ENCODE results near the gene MGST3.
"Not testable (repeated sequence)": the region's sequence is repeated elsewhere in the genome, so short reads cannot be mapped to it uniquely, and the experiment has no call there.

MGST3 gene

DNA sequence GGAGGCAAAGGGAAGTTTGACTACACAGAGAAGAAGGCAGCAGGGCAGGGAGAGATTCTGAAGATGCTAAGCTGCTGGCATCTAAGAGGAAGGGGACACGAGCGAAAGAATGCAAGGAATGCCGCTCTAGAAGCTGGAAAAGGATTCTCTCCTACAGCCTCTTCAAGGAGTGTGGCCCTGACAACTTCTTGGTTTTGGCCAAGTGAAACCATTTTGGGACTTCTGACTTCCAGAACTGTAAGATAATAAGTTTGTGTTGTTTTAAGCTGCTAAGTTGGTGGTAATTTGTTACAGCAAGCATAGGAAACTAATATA lies 28.5 kb downstream of the MGST3 start:
- DNase-seq: no peak

DNA sequence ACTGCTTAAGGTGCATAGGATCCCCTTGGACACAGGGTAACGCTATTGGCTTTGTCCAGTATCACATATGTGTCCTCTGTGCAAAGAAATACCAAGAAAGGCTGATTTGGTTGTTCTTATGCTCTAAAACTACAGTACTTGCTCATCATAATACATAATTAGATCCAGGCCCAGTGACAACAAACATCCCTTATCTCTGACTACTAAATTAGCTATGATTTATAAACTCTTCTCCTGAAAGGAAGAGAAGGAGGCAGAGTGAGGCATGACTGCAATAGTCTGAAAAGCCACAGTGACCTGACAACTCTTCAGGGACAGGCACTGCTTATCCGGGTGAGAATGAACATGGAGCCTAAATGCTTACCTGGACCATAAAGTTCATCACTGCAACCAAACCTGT lies 30.7 kb downstream of the MGST3 start:
- DNase-seq: no peak

DNA sequence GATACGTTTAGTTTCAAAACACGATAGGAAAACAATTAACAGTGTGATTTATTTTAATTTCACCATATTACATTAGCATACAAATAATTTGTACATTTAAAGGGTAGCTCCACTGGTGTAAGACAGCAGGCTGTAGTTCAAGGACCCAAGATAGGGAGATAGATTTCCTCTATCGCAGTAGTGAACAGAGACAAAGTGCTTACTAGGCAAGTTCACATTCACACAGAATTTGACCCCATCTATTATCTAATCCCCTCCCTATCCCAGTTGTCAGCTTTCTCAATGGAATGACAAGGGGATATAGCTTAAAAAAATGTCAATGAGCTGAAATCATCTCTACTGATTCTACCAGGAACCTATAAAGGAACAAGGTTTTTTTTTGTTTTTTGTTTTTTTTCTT lies 31.2 kb downstream of the MGST3 start:
- no peak for DNase-seq

DNA sequence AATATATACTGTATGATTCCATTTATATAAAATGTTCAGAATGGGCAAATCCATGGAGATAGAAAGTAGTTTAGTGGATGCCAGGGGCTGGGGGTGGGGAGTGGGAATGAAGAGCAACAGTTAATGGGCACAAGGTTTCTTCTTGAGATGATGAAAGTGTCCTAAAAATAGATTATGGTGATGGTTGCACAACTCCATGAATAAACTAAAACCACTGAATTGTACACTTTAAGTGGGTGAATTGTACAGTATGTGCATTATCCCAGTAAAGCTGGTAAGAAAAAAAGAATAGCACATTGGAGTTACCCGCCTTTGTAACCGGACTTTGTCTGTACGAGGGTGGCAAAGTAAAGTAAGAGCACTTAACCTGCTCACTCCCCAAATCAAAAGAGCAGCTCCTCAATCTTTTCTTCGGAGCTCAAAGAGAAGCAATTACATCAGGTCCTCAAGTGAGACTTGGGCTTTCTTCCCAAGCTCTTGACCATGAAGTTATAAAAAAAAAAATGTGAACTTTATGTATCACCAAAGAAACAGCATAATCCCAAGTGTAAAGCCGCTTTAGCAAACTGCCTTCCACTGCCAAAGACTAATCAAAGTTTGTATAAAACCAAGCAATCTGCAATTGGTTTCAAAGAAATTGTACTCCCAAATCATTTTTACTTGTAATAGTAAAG lies 35.3 kb downstream of the MGST3 start:
- DNase-seq: no peak

DNA sequence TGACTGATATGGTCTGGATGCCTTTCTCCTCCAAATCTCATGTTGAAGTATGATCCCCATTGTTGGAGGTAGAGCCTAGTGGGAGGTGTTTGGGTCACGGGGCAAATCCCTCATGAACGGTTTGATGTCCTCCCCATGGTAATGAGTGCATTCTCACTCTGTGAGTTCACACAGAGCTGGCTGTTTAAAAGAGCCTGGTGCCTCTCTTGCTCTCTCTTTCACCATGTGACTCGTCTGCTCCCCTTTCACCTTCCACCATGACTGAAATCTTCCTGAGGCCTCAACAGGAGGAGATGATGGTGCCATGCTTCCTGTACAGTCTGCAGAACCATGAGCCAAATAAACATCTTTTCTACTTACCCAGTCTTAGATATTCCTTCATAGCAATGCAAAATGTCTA lies 37.1 kb downstream of the MGST3 start:
- no peak for DNase-seq

DNA sequence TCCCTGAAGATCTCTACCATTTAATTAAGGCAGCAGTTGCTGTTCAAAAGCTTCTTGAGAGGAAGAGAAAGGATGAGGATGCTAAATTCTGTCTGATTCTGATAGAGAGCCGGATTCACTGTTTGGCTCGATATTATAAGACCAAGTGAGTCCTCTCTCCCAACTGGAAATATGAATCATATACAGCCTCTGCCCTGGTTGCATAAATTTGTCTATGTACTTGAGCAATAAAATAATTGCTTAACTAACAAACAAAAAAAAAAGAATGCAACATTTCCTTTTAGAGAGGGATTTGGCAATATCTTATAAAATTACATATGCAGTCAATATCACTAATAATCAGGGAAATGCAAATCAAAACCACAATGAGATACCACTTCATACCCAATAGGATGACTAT lies 40.5 kb downstream of the MGST3 start:
- DNase-seq: no peak

DNA sequence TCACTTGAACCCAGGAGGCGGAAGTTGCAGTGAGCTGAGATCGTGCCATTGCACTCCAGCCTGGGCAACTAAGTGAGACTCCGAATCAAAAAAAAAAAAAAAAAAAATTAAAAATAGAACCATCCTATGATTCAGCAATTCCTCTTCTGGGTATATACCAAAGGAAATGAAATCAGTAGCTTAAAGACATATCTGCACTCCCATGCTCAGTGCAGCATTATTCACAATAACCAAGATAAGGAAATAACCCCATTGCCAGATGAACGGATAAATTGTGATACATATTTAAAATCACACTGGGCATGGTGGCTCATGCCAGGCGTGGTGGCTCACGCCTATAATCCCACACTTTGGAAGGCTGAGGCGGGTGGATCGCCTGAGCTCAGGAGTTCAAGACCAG lies 43.6 kb downstream of the MGST3 start:
- DNase-seq: no peak

DNA sequence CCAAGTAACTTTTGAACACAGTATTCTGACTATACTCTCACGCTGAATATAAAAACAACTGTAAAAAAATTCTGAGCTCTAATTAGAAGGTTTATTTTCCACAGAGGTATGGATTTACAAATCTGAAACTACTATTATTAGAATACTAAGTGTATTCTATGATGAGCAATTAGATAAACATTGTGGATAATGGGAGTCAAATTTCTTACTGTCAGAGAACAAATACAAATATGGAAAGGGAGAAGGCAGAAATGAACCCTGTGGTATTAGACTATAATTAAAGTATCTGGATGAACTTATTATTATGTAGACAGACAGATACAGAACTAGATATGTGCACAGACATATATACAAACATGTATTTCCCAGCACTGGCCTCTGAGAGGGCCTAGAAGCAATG lies 44.8 kb downstream of the MGST3 start:
- DNase-seq: no peak

DNA sequence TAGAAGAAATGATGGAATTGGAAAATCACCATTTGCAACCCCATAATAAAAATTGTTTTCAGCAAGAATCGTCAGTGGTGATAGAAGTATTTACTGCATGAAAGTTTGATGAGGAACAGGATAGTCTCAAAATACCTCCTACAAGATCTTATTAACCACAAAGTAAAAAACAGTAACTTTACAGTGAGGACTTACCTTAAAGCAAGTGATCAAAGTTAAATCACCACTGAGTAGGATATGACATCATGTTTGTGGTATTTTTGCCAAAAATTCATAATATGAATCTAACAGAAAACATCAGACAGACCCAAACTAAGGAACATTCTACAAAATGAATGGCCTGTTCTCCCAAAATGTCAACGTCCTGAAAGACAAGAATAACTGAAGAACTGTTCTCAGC lies 47.5 kb downstream of the MGST3 start:
- no peak for DNase-seq

DNA sequence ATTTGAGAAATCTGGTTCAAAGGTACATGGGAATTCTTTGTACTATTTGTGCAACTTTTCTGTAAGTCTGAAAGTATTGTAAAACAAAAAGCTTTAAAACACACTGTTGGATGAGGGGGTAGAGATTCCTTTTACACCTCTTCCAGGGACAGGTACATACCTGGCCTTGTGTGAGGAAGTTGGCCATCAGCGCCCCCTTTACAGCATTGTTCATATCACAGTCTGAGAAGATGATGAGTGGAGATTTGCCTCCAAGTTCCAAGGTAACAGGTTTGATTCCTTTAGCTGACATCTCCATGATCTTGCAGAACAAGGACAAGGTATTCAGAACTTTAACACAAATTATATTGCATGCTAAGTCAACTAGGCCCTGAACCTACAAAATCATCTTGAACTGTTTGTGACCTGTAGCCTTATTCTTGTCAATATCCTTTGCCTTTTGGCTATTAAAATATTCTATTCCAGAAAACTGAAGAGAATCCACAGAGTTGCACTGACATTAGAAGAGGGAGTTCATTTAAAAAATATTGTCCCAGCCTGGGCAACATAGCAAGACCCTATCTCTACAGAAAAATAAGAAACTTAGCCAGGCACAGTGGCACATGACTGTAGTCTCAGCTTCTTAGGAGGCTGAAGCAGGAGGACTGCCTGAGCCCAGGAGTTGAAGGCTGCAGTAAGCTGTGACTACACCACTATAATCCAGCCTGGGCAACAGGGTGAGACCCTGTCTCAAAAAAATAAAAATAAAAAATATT lies 48.4 kb downstream of the MGST3 start:
- DNase-seq: no peak

DNA sequence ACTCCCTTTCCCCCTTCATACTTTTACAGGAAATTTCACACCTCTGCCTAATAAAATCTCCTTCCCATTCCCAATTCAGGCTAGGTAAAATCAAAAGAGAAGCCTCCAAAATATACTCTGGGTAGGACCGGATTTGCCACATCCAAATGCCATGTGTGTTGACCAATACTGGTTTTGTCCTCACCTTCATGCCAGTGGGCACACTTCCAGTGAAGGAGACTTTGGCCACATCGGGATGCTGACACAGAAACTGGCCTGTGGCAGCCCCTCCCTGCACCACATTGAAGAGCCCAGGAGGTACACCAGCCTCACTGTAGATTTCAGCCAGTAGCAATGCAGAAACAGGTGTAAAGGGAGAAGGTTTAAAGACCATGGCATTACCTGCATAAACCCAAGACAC lies 49.3 kb downstream of the MGST3 start:
- no peak for DNase-seq

DNA sequence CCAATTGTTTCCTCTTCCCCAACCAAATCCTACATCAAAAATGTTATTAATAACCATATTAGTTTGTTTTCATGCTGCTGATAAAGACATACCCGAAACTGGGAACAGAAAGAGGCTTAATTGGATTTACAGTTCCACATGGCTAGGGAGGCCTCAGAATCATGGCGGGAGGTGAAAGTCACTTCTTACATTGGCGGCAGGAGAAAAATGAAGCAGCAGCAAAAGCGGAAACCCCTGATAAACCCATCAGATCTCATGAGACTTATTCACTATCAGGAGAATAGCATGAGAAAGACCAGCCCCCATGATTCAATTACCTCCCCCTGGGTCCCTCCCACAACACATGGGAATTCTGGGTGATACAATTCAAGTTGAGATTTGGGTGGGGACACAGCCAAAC lies 49.7 kb downstream of the MGST3 start:
- DNase-seq: not testable (repeated sequence)

DNA sequence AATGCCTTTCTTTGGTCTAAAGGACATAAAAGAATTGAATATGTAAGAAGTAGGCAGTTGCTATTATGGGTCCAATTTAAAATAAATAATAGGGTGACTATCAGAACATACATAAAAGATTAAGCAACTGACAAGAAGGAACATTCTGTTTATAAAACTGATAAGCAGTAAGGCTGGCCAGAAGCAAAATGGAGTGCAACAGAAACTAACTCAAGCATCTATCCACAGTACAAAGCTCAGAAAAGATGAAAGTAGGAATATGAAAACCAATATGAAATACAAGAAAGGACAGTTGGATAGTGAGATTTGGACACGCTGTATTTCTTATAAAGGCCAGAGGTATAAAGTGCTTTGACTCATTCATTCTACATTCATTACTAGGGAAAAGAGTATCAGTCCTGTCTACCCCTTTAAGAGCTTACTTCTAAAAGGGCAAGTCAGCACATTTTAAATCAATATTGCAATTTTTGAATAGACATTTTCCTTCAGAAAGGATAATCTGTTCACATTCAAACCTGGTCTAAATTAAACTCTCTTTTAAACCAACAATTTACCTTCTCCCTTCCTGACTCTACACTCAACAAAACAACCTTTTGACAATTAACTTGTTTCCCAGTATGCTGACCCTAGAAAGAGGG lies 52.9 kb downstream of the MGST3 start:
- no peak for DNase-seq

DNA sequence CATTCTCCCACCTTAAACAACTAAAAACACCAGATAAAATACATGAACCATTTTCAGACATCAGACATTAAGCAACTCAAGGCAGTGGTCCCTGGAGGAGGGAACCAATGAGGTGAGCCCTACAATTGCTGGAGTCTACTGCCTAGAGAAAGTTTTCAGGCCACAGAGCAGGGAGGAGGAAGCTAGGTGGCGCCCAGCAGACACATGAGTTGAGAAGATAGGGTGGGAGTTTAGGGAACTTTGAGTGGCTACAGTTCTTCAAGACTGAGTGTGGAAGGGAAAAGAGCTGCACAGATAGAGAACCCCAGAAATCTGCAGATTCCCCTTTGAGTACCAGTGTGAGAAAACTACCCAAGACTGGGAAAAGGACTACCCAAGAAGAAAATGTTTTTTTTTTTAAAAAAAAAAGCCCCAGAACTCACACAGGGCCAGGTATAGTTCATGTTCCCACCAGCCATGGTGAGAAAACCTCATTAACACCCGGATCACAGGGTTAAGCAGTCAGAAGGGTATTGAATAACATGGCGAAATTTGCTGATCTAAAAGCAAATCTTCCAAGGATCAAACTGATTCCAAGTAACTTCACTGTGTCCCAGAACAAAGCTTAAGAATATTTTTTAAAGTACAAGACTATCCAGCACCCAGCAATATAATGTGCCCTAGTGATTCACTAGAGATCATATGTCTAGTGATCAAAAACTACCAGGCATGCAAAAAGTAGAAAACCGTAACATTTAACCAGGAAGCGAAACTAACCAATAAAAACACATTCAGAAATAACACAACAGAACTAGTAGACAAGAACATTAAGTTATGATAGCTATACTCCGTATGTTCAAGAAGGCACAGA lies 55.3 kb downstream of the MGST3 start:
- DNase-seq: no peak

DNA sequence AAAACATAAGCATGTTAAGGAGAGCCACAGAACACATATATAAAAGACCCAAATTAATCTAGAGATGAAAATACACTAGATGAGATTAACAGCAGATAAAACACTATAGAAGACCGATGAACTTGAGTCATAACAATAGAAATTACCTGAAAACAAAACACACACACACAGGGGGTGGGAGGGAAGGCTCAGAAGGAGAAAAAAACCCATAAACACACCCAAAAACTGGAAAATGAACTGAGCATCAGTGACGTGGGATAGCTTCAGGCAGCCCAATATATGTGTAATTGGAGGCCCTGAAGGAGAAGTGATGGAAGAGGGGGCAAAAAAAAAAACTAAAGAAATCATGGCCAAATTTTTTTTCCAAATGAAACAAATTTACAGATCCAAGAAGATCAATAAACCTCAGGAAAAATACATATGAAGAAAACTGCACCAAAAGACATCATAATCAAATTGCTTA lies 56.0 kb downstream of the MGST3 start:
- no peak for DNase-seq

DNA sequence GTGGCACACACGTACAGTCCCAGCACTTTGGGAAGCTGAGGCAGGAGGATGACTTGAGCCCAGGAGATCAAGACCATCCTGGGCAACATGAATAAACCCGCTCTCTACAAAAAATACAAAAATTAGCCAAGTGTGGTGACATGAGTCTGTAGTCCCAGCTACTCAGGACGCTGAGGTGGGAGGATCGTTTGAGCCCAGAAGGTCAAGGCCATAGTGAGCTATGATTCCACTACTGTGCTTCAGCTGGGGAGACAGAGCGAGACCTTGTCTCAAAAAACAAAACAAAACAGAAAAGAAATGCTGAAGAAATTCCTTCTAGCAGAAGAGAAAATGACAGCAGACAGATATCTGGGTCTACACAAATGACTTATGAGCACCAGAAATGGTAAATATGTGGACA lies 57.0 kb downstream of the MGST3 start:
- no peak for DNase-seq

DNA sequence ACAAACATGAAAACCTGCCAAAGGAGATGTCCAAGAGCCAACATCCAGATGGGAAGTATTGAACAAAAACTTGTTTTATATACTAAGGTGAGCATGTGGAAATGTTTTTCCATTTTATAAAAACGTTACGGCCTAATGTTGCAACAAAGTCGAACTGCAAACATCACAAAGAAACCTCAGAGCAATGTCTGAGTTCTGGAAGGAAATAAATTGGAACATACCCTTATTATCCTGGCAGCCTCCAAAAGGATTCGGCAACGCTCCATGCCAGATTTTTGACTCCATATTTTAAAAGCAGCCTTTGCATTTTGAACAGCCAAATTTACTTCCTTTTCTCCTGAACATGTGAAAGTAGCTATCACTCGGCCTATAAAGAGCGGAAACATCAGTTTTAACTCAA lies 64.0 kb downstream of the MGST3 start:
- no peak for DNase-seq

DNA sequence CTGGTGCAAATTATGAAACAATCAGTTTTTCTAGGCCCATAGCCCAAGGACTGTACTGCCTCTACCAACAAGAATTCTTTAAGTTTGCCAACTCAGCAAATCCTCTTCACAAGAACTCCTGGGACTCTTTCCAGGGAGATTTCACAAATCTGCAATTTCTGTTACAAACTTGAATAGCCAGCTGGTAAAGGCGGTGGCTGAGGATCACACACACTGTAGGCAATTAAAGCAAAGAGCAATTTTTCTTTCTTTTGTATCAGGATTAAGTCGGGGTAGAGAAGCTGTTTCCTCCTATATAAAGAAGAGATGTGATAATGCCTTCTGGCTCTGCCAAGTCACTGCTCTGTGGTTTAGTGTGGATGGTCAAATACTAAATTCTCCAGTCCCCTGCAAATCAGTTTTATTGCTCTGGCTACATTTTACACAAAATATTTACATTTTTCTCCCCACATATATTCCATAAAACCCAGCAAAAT lies 65.6 kb downstream of the MGST3 start:
- no peak for DNase-seq

DNA sequence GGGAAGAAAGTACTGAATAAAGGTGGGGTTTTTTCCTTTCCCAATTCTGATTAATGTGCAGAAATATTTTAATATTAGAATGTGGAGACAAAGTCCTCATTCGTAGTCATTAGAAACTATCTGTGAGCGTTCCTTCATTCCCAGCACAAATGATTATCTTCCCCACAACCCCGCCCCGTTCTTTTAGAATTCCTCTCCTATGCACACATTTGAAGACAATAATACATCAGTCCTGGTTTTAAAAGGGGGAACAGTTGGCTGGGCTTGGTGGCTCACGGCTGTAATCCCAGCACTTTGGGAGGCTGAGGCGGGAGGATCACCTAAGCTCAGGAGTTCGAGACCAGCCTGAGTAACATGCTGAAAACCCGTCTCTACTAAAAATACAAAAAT lies 66.5 kb downstream of the MGST3 start:
- DNase-seq: no peak

DNA sequence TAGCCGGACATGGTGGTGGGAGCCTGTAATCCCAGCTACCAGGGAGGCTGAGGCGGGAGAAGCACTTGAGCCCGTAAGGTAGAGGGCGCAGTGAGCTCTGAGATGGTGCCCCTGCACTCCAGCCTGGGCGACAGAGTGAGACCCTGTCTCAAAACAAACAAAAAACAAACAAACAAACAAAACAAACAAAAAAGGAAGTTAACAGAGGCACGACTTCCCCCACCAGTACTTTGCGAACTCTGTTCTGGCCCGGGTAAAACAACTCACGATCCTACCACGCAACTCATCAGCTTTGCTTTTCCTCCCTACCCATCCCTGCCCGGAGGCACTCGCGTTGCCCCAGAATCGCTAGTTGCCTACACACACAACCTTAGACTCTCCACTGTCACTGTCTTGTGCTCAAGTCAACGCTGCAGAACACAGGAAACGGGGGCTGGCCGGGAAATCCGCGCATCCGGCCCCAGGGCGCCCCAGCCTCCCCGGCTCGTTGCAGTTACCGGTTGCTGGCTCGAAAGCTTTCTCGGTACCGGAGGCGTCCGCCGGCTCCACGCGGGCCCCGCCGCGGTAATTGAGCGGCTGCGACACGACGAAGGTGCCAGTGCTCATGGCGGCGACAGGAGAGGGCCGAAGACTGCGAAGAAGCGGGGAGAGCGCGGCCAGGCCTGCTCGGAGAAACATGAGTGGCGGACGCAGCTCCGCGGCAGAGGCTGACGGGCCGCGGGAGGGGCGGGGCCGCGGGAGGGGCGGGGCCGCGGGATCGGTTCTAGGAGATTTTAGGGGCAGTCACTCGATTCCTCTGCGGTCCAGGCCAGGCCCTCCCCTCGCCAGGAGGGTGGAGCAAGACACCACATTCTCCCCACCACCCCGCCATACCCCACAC lies 67.1 kb downstream of the MGST3 start, which contains the start of gene ALDH9A1:
TSS of gene ALDH9A1 (minus strand) at position 682 of the 880 bp plus-strand sequence. CDS start at position 678, 4 bp downstream.
- peak; percentile 81 to 91 for DNase-seq

DNA sequence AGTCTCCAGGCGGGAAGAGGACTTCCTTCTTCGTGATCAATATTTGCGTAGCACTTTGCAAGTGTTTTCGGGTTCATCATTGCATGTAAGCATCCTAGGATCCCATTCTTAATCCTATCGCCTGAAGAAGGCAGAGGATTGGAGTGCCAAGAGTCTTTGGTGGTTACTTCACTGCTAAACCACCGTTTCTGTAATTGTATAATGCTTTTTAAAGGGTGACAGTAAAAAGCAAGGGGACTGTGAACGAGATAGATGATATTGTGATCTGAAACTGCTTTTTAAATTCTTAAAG lies 67.7 kb downstream of the MGST3 start:
- no peak for DNase-seq

DNA sequence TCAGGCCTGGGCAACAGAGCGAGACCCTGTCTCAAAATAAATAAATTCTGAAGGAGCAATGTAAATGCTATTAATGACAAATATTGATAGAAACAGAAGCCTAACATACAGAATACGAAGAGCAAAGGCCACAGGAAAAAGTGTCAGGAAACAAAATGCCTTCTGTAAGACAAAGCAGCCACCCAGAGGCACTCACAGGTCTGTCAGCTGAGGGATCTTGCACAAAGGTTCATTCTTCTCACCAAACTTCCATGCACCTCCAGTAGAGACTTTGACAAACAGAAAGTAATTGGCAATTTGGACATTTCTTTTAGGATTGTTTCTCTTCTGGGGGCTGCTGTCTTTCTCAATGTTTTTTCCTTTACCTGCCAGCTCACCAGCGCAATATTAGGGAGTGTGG lies 68.5 kb downstream of the MGST3 start:
- no peak for DNase-seq
